Ovary (tissue), 9 donors: ENCODE measurements around the gene TMEM235. TPM values are rescaled to one million over a fixed set of nuclear protein-coding genes. Genes with fewer than 3 reads are reported as not detected.

Experiments
- DNase-seq, 5 donors: peaks; one replicate each; pipeline ENCODE4 v3.0.0-alpha.2; 2019 to 2020
- H3K27ac ChIP-seq, 2 donors: fragments of 200-600 bp; one replicate each; pipeline versions ENCODE4 v1.5.1 to v1.8.0; 2019 to 2022
- H3K27me3 ChIP-seq: fragments of 200-600 bp; one replicate; pipeline ENCODE4 v1.8.0; 2022
- H3K36me3 ChIP-seq: fragments of 200-600 bp; sonication (generic); one replicate; pipeline ENCODE4 v1.5.1; 2019
- H3K4me1 ChIP-seq: one replicate; pipeline ENCODE4 v1.8.1; 2013; ENCODE audit warnings: mild to moderate bottlenecking, moderate library complexity; ENCODE audit not compliant: insufficient read depth
- H3K4me3 ChIP-seq: fragments of 200-600 bp; sonication (generic); one replicate; pipeline ENCODE4 v1.5.1; 2017
- H3K9me3 ChIP-seq, 2 donors: fragments of 200-600 bp in 1 of 2; sonication (generic) in 1 of 2; one replicate each; pipeline versions ENCODE4 v1.5.1 to v1.8.1; 2013 to 2019; ENCODE audit warnings: mild to moderate bottlenecking in 1 of 2, moderate library complexity in 1 of 2
- CTCF ChIP-seq, 3 donors: fragments of 450-650 bp in 2 of 3; fragments of 200-600 bp in 1 of 3; IDR thresholded peaks; one replicate each; pipeline versions ENCODE4 v1.5.1 to v1.8.0; 2016 to 2022; ENCODE audit warnings: antibody characterized with exemption in 3 of 3, mild to moderate bottlenecking in 1 of 3
- EP300 ChIP-seq: sonication (generic); formaldehyde crosslinking; IDR thresholded peaks from one replicate; pipeline ENCODE4 v1.6.1; 2017; ENCODE audit warnings: antibody characterized with exemption
- POLR2A ChIP-seq: fragments of 450-650 bp; IDR thresholded peaks from one replicate; pipeline ENCODE4 v1.6.1; 2017; ENCODE audit warnings: antibody characterized with exemption, mild to moderate bottlenecking, moderate library complexity
- WGBS, 3 donors: extraction: QIAGEN DNeasy Blood & Tissue Kit in 1 of 3; methylation state at CpG; one replicate each; pipeline versions ENCODE4 v1.1.5 to v1.1.7; 2013 to 2017; 5-methylcytosine and 5-hydroxymethylcytosine counted together
- intact Hi-C, 4 donors: fragments of 100-400 bp; cut with DNase I; formaldehyde crosslinking; loops; one replicate each; pipeline versions ENCODE4 v1.11.0 to v1.15.1; 2022 to 2023
- polyA plus RNA-seq, 2 donors: library from polyadenylated mRNA; stranded (reverse); fragments of 200-250 nt in 1 of 2; fragments of 350-450 nt in 1 of 2; fragmentation: Illumina TruSeq in 1 of 2; extraction: RNeasy Lipid Tissue Mini Kit (QIAGEN cat#74804) in 1 of 2; gene quantifications; one replicate each; pipeline ENCODE4 v1.2.3, GENCODE V29; 2013 to 2014
- total RNA-seq, 7 donors: library from RNA; depleted of rRNA in 2 of 7; stranded (reverse); fragments of >200 nt in 2 of 7; fragmentation: NEBNext Ultra II Directional in 3 of 7; extraction: Animal tissue kit (Norgen Biotek cat#: 25700) in 3 of 7; gene quantifications; one replicate each; pipeline versions ENCODE4 v1.1.0 to v1.2.4, GENCODE V29; 2016 to 2023
- donor health status: DM: no; HTN: no; CAD: no; lungs with moderate emphysema.
- donor health status: DM: no; HTN: no; CAD: no.
- donor health status: Bipolar disorder and iron deficiency.
- donor health status: DM: yes; HTN: yes; CAD: no.
- donor health status: DM: no; HTN: no; CAD: no.
- donor health status: DM: yes; HTN: yes; CAD: no.

TMEM235 gene
- total and polyA plus RNA-seq, 9 donors, result 0.07 TPM; not detected in 8

GRCh38 chr17:78235885-78236284 lies 4.5 kb downstream of the TMEM235 start:
- Histone ChIP-seq H3K4me3 (no peak overlapping the region), H3K9me3 (no peaks in the 10 kb centered on the region), H3K27me3 (no peaks in the 10 kb centered on the region), H3K36me3 (no peaks in the 10 kb centered on the region), H3K27ac (no peak overlapping the region), H3K4me1 (peaks cover 9% of the 10 kb centered on the region)
- no peak for DNase-seq
- WGBS, 3 donors, result 89 to 91% (median 89%) methylated on average over 8 of the region's 8 CpGs
- intact Hi-C loops, result no loop called here
- TF ChIP-seq CTCF (IDR thresholded peaks at IDR 0.05), result no peak
- no peak for TF ChIP-seq POLR2A
- no peak for TF ChIP-seq EP300

- no peaks in the 10 kb centered on the region for H3K9me3 ChIP-seq
- H3K27ac ChIP-seq, result no peak overlapping the region
- H3K36me3 ChIP-seq, result no peaks in the 10 kb centered on the region
- WGBS, 3 donors, result 92 to 94% (median 92%) methylated on average over 20 of the region's 20 CpGs
- no peaks in the 10 kb centered on the region for H3K27me3 ChIP-seq
- intact Hi-C loops, result no loop called here
- no peak for DNase-seq
- peaks cover 7% of the 10 kb centered on the region for H3K4me1 ChIP-seq
- no peak overlapping the region for H3K4me3 ChIP-seq
- TF ChIP-seq POLR2A (no peak), EP300 (no peak), CTCF (IDR thresholded peaks at IDR 0.05) (no peak)
Measured at GRCh38 chr17:78236362-78237127, 5.1 kb downstream of the TMEM235 start.

DNA sequence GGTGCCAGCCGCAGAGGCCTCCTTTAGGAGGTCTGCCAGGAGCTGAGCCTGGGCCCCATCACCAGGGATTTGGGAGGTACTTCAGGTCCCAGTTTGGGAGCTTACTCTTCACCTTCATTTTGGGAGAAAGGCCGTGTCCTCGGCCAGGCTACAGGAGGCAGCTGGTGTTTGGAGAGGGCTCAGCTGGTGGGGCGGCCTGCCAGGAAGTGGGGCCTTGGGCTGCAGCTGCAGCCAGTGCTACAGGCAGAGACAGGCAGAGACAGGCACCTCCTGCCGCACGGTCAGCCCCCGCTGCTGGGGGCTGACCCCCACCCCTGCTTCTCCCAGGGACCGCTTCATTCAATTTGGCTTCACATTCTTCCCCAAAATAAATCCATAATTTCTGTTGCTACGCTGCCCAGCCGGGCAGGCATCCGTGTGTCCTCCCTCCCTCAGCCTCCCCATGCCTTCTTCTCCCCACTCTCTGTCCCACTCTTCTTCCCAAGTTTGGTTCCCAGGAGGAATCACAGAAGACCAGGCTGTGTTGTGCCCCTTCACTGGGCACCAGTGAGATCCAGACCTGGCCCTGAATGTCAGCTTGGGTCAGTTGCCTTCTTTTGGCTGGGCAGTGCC lies 6.1 kb downstream of the TMEM235 start:
- WGBS, 3 donors, result 16 to 25% (median 24%) methylated on average over 11 of the region's 11 CpGs
- TF ChIP-seq POLR2A (no peak), EP300 (no peak), CTCF (IDR thresholded peaks at IDR 0.05) (no peak)
- Histone ChIP-seq H3K27ac (no peak overlapping the region), H3K4me1 (peaks cover 7% of the 10 kb centered on the region), H3K4me3 (no peak overlapping the region), H3K9me3 (no peaks in the 10 kb centered on the region), H3K27me3 (no peaks in the 10 kb centered on the region), H3K36me3 (no peaks in the 10 kb centered on the region)
- DNase-seq, result peak; percentile 67 to 92 (median 84)
- intact Hi-C loops, result no loop called here

DNA sequence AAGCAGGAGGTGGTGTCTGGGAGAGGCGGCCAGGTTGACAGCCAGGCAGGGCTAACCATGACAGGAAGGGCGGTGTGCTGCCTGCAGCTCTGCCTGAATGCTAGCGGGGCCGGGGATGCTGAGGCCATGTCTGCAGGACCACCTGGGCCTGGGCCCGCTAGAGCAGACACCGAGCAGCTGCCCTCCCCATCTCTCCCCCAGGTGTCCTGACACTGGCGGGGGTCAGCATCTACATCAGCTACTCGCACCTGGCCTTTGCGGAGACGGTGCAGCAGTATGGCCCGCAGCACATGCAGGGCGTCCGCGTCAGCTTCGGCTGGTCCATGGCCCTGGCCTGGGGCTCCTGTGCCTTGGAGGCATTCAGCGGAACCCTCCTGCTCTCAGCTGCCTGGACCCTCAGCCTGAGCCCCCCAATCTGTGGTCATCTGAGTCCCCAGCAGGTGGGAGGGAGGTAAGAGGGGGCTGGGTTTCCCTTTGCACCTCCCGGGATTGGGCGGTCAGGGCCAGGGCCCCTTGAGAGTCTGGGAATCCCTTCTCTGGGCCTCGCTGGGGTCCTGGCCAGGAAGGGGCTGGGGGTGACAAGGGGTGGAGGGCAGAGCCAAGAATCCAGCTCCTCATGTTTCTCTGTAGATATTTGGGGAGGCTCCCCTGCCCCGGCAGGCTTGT lies 7.5 kb downstream of the TMEM235 start:
- TF ChIP-seq EP300 (no peak), POLR2A (no peak), CTCF (IDR thresholded peaks at IDR 0.05) (no peak)
- no peak overlapping the region for H3K4me3 ChIP-seq
- H3K4me1 ChIP-seq, result peaks cover 7% of the 10 kb centered on the region
- H3K27me3 ChIP-seq, result no peaks in the 10 kb centered on the region
- 89 to 91% (median 89%) methylated on average over 19 to 20 of the region's 20 CpGs for WGBS, 3 donors
- H3K9me3 ChIP-seq, result no peaks in the 10 kb centered on the region
- no peaks in the 10 kb centered on the region for H3K36me3 ChIP-seq
- intact Hi-C loops, result no loop called here
- H3K27ac ChIP-seq, result no peak overlapping the region
- DNase-seq, result no peak
